HL-60/S4 treated with retinoic acid at 250 ng/mL for 4 days and 3 days (cell line): ENCODE measurements around the gene SAMD4B.

ENCODE experiments used
- in situ Hi-C: fragments of 300-500 bp; cut with MboI; formaldehyde crosslinking; loops from 2 replicates; pipeline ENCODE4 v1.7.0; 2022; ENCODE audit warnings: low sequenced_read_pairs

Gene SAMD4B

GRCh38 chr19:39389631-39390414, 47.6 kb downstream of the SAMD4B start:
- in situ Hi-C loops = no loop called here

- in situ Hi-C loops = no loop called here
These were observed 48.2 kb downstream of the SAMD4B start for GRCh38 chr19:39390451-39390750.

GRCh38 chr19:39390751-39391437, 48.7 kb downstream of the SAMD4B start, which contains the start of the genes MED29 and PAF1:
Gene MED29 (plus strand): TSS chr19:39391378. CDS start chr19:39391423, 45 bp downstream.
Gene PAF1 (minus strand): TSS chr19:39391106. CDS start chr19:39390864, 242 bp downstream.
- in situ Hi-C loops = no loop called here

- in situ Hi-C loops = no loop called here
These were observed 55.4 kb downstream of the SAMD4B start for GRCh38 chr19:39397360-39398296.

- in situ Hi-C loops = no loop called here
These were observed 56.2 kb downstream of the SAMD4B start for GRCh38 chr19:39398297-39398864.

GRCh38 chr19:39399668-39400050, 57.4 kb downstream of the SAMD4B start:
- in situ Hi-C loops = no loop called here

GRCh38 chr19:39400061-39400460, 57.8 kb downstream of the SAMD4B start:
- in situ Hi-C loops = no loop called here

- in situ Hi-C loops = no loop called here
These were observed 58.9 kb downstream of the SAMD4B start for GRCh38 chr19:39401070-39401548.

GRCh38 chr19:39401549-39402345, 59.5 kb downstream of the SAMD4B start:
- in situ Hi-C loops = no loop called here

GRCh38 chr19:39402346-39403300, 60.4 kb downstream of the SAMD4B start:
- in situ Hi-C loops = no loop called here

GRCh38 chr19:39403331-39404312, 61.4 kb downstream of the SAMD4B start:
- in situ Hi-C loops = no loop called here

GRCh38 chr19:39405261-39405957, 63.2 kb downstream of the SAMD4B start:
- in situ Hi-C loops = no loop called here

GRCh38 chr19:39405958-39406655, 63.9 kb downstream of the SAMD4B start:
- in situ Hi-C loops = no loop called here

- in situ Hi-C loops = no loop called here
These were observed 64.6 kb downstream of the SAMD4B start, which contains the start of gene ZFP36 for GRCh38 chr19:39406656-39407409. Gene ZFP36 (plus strand): TSS chr19:39406847. CDS start chr19:39406905, 58 bp downstream.

- in situ Hi-C loops = no loop called here
These were observed 65.1 kb downstream of the SAMD4B start for GRCh38 chr19:39407410-39407659.
